Heart right ventricle (tissue), 16 donors: ENCODE data around the gene SETD1A. TPM values are rescaled to one million over a fixed set of nuclear protein-coding genes. Genes with fewer than 3 reads are reported as not detected.

ENCODE experiments used
- ATAC-seq, 8 donors: fragments of 200-7000 bp; cut with Tn5 transposase; one replicate each; pipeline ENCODE4 v1.9.1; 2020; ENCODE audit warnings: mild to moderate bottlenecking in 8 of 8, moderate library complexity in 8 of 8, moderate number of reproducible peaks in 1 of 8
- DNase-seq, 2 donors: peaks; one replicate each; pipeline ENCODE4 v3.0.0-alpha.2; 2020
- H3K27ac ChIP-seq, 10 donors: fragments of 200-600 bp; sonication (generic) in 2 of 10; one replicate each; pipeline versions ENCODE4 v1.5.0 to v1.8.0; 2020 to 2022; ENCODE audit warnings: mild to moderate bottlenecking in 3 of 10
- H3K27me3 ChIP-seq, 7 donors: fragments of 200-600 bp; one replicate each; pipeline ENCODE4 v1.8.0; 2021 to 2022; ENCODE audit warnings: mild to moderate bottlenecking in 2 of 7
- H3K36me3 ChIP-seq, 9 donors: fragments of 200-600 bp; sonication (generic) in 1 of 9; one replicate each; pipeline versions ENCODE4 v1.5.0 to v1.8.0; 2020 to 2022; ENCODE audit warnings: mild to moderate bottlenecking in 2 of 9
- H3K4me1 ChIP-seq, 9 donors: fragments of 200-600 bp; sonication (generic) in 1 of 9; one replicate each; pipeline versions ENCODE4 v1.5.0 to v1.8.0; 2020 to 2022; ENCODE audit warnings: mild to moderate bottlenecking in 4 of 9
- H3K4me3 ChIP-seq, 10 donors: fragments of 200-600 bp; sonication (generic) in 2 of 10; one replicate each; pipeline versions ENCODE4 v1.5.0 to v1.8.0; 2020 to 2022; ENCODE audit warnings: mild to moderate bottlenecking in 7 of 10, moderate library complexity in 2 of 10
- H3K9me3 ChIP-seq, 11 donors: fragments of 200-600 bp in 10 of 11; sonication (generic) in 2 of 11; one replicate each; pipeline versions ENCODE4 v1.5.0 to v1.8.0; 2013 to 2022; ENCODE audit warnings: mild to moderate bottlenecking in 2 of 11, control low read depth in 1 of 11, moderate library complexity in 1 of 11
- CTCF ChIP-seq, 9 donors: fragments of 200-600 bp; sonication (generic) in 2 of 9; IDR thresholded peaks; one replicate each; pipeline versions ENCODE4 v1.5.0 to v1.8.0; 2021 to 2022; ENCODE audit warnings: antibody characterized with exemption in 9 of 9, mild to moderate bottlenecking in 5 of 9, moderate library complexity in 1 of 9
- WGBS, 2 donors: extraction: QIAGEN DNeasy Blood & Tissue Kit; methylation state at CpG; one replicate each; pipeline ENCODE4 v1.1.7; 2013; ENCODE audit warnings: inconsistent platforms in 1 of 2; 5-methylcytosine and 5-hydroxymethylcytosine counted together
- intact Hi-C, 10 donors: fragments of 100-400 bp; cut with DNase I; formaldehyde crosslinking; loops; one replicate each; pipeline versions ENCODE4 v1.11.1 to v1.14.2; 2022
- polyA plus RNA-seq, 2 donors: library from polyadenylated mRNA; stranded (reverse); fragments of 200-250 nt; gene quantifications; one replicate each; pipeline ENCODE4 v1.2.3, GENCODE V29; 2013
- total RNA-seq, 10 donors: library from RNA; stranded (reverse); fragmentation: NEBNext Ultra II Directional in 3 of 10; extraction: Animal tissue kit (Norgen Biotek cat#: 25700) in 3 of 10; gene quantifications; one replicate each; pipeline versions ENCODE4 v1.2.1 to v1.2.4, GENCODE V29; 2021 to 2023
- donor health status: Arrhythmogenic right ventricular cardiomyopathy.
- donor health status: ischemic (EF 13 %, LVEDD 7.1; RV severe dilation, severe dysfunction).
- donor health status: healthy with polysubstance abuse.
- donor health status: DM: no; HTN: yes; CAD: no.
- donor health status: DM: no; HTN: no; CAD: no.
- donor health status: ischemic (EF 25% LVEDD 6.9; RV normal size, moderate dysfunction).
- donor health status: ischemic (EF 25% LVEDD 5.7; RV mildly dilated, moderate dysfunction).
- donor health status: healthy.
- donor health status: DM: yes; HTN: yes; CAD: no.
- donor health status: Ischemic cardiomyopathy.
- donor health status: ischemic (EF 35%, LVEDD 5.7; RV mildly dilated, moderate dysfunction).
- donor health status: nonischemic (EF 11% LVEDD 7.7; RV severe dilation, severe dysfunction).
- donor health status: DM: yes; HTN: yes; CAD: no.
- donor health status: PGD.
- donor health status: ischemic (EF 29% LVEDD 5.4; RV normal size, mild dysfunction).
- donor health status: nonischemic (EF 23%, LVEDD 6.1; RV moderate dilation, normal function).

Gene SETD1A
- total and polyA plus RNA-seq, 12 donors, result 5.8 to 11.4 (median 9.2) TPM

- Histone ChIP-seq H3K27ac (peak within 1 kb of the TSS; percentile 86 to 98 (median 95)), H3K36me3 (peaks cover 0 to 32% (median 0%) of the 10 kb centered on the region in 9 donors), H3K4me1 (peaks cover 6 to 49% (median 37%) of the 10 kb centered on the region in 9 donors), H3K4me3 (peak within 1 kb of the TSS; percentile 65 to 100 (median 99)), H3K27me3 (no peaks in the 10 kb centered on the region), H3K9me3 (no peaks in the 10 kb centered on the region)
- peak; percentile 61 to 84 (median 76) for ATAC-seq
- DNase-seq, result peak; percentile 81 to 82
- WGBS, 2 donors, result 0 to 1% methylated on average over 62 to 69 of the region's 70 CpGs
- TF ChIP-seq CTCF (IDR thresholded peaks at IDR 0.05), result no peak
- intact Hi-C loops, result no loop called here
These were observed 8.6 kb upstream of the SETD1A start, which contains the start of gene ORAI3 for GRCh38 chr16:30948667-30949649. Gene ORAI3, plus strand, starts transcription at chr16:30949068. Its CDS starts 222 bp downstream, at chr16:30949290.

DNA sequence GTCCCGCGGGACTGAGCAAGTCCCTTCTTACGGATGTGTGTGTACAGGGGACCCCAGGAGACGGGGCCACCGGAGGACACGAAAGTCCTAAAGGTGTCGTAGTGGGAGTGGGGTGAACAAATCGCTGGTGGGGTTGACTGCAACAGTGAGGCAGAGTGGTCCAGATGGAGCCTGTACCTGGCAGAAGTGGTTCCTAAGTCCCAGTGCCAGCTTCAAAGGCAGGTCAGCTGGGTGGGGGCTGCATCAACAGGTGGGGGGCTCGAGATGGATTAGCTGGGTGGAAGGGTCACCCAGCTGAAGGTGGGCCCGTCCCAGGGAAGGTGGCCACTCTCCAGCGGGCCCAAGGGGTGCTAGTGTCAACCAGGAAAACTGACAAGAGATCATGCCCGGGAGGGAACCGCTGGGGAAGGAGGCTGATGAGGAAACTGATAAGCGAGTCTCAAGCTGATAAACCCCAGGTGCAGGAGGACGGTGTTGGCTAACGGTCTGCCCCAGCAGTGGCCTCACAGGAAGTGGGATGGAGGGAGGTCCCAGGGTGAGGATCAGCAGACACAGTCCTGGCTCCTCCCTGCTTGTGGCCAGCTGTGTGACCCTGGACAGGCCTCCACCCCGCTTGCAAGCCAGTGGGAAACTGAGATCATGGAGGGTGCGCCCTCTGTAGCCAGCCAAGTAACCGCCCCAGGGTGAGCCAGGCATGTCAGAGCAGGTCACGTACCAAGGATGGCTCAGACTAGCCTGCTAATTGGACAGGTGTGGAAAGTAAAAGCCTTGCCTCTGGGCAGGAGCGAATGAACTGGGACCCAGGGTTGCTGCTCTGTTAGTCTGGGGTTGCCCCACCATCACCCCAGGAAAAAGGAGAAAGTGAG lies 7.7 kb upstream of the SETD1A start:
- ATAC-seq, result peak; percentile 54 to 75 (median 69)
- H3K4me3 ChIP-seq, result peak overlapping the region; percentile 65 to 100 (median 99)
- peaks cover 6 to 52% (median 42%) of the 10 kb centered on the region in 9 donors for H3K4me1 ChIP-seq
- H3K27me3 ChIP-seq, result no peaks in the 10 kb centered on the region
- no peaks in the 10 kb centered on the region for H3K9me3 ChIP-seq
- TF ChIP-seq CTCF (IDR thresholded peaks at IDR 0.05), result peak in 2 of 9 donors; percentile 9 to 15
- DNase-seq, result peak; percentile 82 to 85
- intact Hi-C loops, result loop anchor here in 2 of 10 donors (10.0 kb wide), 2 partner anchors 495 to 925 kb away; partner anchors contain the start of genes ZNF267 (in 1 of the 2) and ZNF843 (in 1 of the 2)
- 8 to 10% methylated on average over 21 of the region's 21 CpGs for WGBS, 2 donors
- H3K27ac ChIP-seq, result peak overlapping the region; percentile 86 to 98 (median 95)
- H3K36me3 ChIP-seq, result peaks cover 0 to 24% (median 0%) of the 10 kb centered on the region in 9 donors

GRCh38 chr16:30950516-30951065 lies 7.0 kb upstream of the SETD1A start:
- TF ChIP-seq CTCF (IDR thresholded peaks at IDR 0.05), result no peak
- H3K4me1 ChIP-seq, result peaks cover 6 to 52% (median 42%) of the 10 kb centered on the region in 9 donors
- no peaks in the 10 kb centered on the region for H3K27me3 ChIP-seq
- H3K27ac ChIP-seq, result peak overlapping the region in 9 of 10 donors; percentile 86 to 98 (median 95)
- DNase-seq (no peak), ATAC-seq (no peak)
- H3K36me3 ChIP-seq, result peaks cover 0 to 19% (median 0%) of the 10 kb centered on the region in 9 donors
- WGBS, 2 donors, result 77 to 81% methylated on average over 8 of the region's 8 CpGs
- H3K4me3 ChIP-seq, result peak overlapping the region in 9 of 10 donors; percentile 65 to 100 (median 99)
- H3K9me3 ChIP-seq, result no peaks in the 10 kb centered on the region
- intact Hi-C loops, result loop anchor here in 2 of 10 donors (10.0 kb wide), 2 partner anchors 494 to 924 kb away; partner anchors contain the start of genes ZNF267 (in 1 of the 2) and ZNF843 (in 1 of the 2)
